HepG2 (cell line): Measurements from ENCODE around the gene RPS2. TPM values are rescaled to one million over a fixed set of nuclear protein-coding genes. Genes with fewer than 3 reads are reported as not detected.

Experiments
- ASH2L ChIP-seq: fragments of 300-600, 200-600 bp; sonication (generic); IDR thresholded peaks from 2 replicates; pipeline ENCODE4 v1.7.0; 2017; ENCODE audit warnings: low read depth, mild to moderate bottlenecking, moderate library complexity, mixed read lengths, low read length; ENCODE audit not compliant: insufficient read length
- BORCS8-MEF2B ChIP-seq: sonication (generic); formaldehyde crosslinking; IDR thresholded peaks from 2 replicates; pipeline ENCODE4 v1.8.0; 2022; ENCODE audit warnings: mild to moderate bottlenecking, missing genetic modification reagents
- CEBPZ ChIP-seq: IDR thresholded peaks from 2 replicates; pipeline ENCODE4 v1.6.1; 2012; ENCODE audit warnings: low read length, improper control_type of control experiment
- IKZF5 ChIP-seq: IDR thresholded peaks from 2 replicates; pipeline ENCODE4 v1.6.1; 2018; ENCODE audit warnings: missing genetic modification reagents, mild to moderate bottlenecking, missing compliant biosample characterization
- JDP2 ChIP-seq: sonication (generic); formaldehyde crosslinking; IDR thresholded peaks from 2 replicates; pipeline ENCODE4 v1.8.1; 2022; ENCODE audit warnings: missing genetic modification reagents, borderline replicate concordance
- KAT8 ChIP-seq: IDR thresholded peaks from 2 replicates; pipeline ENCODE4 v1.6.1; 2016; ENCODE audit warnings: missing genetic modification reagents, missing compliant biosample characterization
- MLLT10 ChIP-seq: sonication (generic); formaldehyde crosslinking; IDR thresholded peaks from 2 replicates; pipeline ENCODE4 v1.4.0; 2020; ENCODE audit warnings: missing genetic modification reagents
- MZF1 ChIP-seq: sonication (generic); formaldehyde crosslinking; IDR thresholded peaks from 2 replicates; pipeline ENCODE4 v1.8.1; 2023; ENCODE audit warnings: mild to moderate bottlenecking, missing genetic modification reagents, borderline replicate concordance
- NFIB ChIP-seq: sonication (generic); formaldehyde crosslinking; IDR thresholded peaks from 2 replicates; pipeline ENCODE4 v1.9.0; 2021; ENCODE audit warnings: missing genetic modification reagents, mild to moderate bottlenecking, borderline replicate concordance
- RBM22 ChIP-seq: fragments of 200-400 bp; formaldehyde crosslinking; optimal IDR thresholded peaks from 2 replicates; pipeline ENCODE3; 2017; ENCODE audit warnings: mild to moderate bottlenecking, low read length, moderate library complexity
- RXRB ChIP-seq: IDR thresholded peaks from 2 replicates; pipeline ENCODE4 v1.6.1; 2016; ENCODE audit warnings: borderline replicate concordance, missing genetic modification reagents, missing compliant biosample characterization
- TEAD2 ChIP-seq: sonication (generic); formaldehyde crosslinking; IDR thresholded peaks from 2 replicates; pipeline ENCODE4 v1.9.0; 2021; ENCODE audit warnings: missing genetic modification reagents
- TIGD3 ChIP-seq: sonication (generic); formaldehyde crosslinking; IDR thresholded peaks from 2 replicates; pipeline ENCODE4 v1.5.1; 2020; ENCODE audit warnings: mild to moderate bottlenecking, missing genetic modification reagents, borderline replicate concordance
- ZBTB26 ChIP-seq: IDR thresholded peaks from 2 replicates; pipeline ENCODE4 v1.6.1; 2016; ENCODE audit warnings: missing compliant biosample characterization, missing genetic modification reagents, borderline replicate concordance
- ZBTB37 ChIP-seq: sonication (generic); formaldehyde crosslinking; IDR thresholded peaks from 2 replicates; pipeline ENCODE4 v1.4.0; 2020; ENCODE audit warnings: mild to moderate bottlenecking, missing genetic modification reagents
- ZNF263 ChIP-seq: sonication (generic); formaldehyde crosslinking; IDR thresholded peaks from 2 replicates; pipeline ENCODE4 v1.4.0; 2020; ENCODE audit warnings: missing genetic modification reagents
- ZNF616 ChIP-seq: sonication (generic); formaldehyde crosslinking; IDR thresholded peaks from 2 replicates; pipeline ENCODE4 v1.5.0; 2020; ENCODE audit warnings: low read depth, mild to moderate bottlenecking, missing genetic modification reagents
- ZNF672 ChIP-seq: sonication (generic); formaldehyde crosslinking; IDR thresholded peaks from 2 replicates; pipeline ENCODE4 v1.8.1; 2022; ENCODE audit warnings: missing genetic modification reagents
- ZNF780A ChIP-seq: sonication (generic); formaldehyde crosslinking; IDR thresholded peaks from 2 replicates; pipeline ENCODE4 v1.8.0; 2022; ENCODE audit warnings: mild to moderate bottlenecking, missing genetic modification reagents, moderate library complexity
- ZNF879 ChIP-seq: sonication (generic); formaldehyde crosslinking; IDR thresholded peaks from 2 replicates; pipeline ENCODE4 v1.8.1; 2023; ENCODE audit warnings: missing genetic modification reagents
- polyA plus RNA-seq, 8 experiments: library from polyadenylated mRNA; depleted of rRNA in 3 of 8; stranded (reverse) in 7 of 8; unstranded in 1 of 8; fragments of >200 nt; fragmentation: Illumina TruSeq in 4 of 8; extraction: Trizol in 4 of 8; gene quantifications; 2 replicates each; pipeline versions ENCODE4 v1.2.1 to v1.2.3, GENCODE V29; 2011 to 2016; ENCODE audit warnings: low read depth in 4 of 8, missing spikeins in 1 of 8, mixed read lengths in 1 of 8; ENCODE audit not compliant: insufficient read depth in 1 of 8
- total RNA-seq, 5 experiments: library from RNA; depleted of rRNA; stranded (reverse); fragments of >200 nt; fragmentation: Illumina TruSeq; extraction: Trizol; gene quantifications; 2 replicates each; pipeline ENCODE4 v1.2.3, GENCODE V29; 2016; ENCODE audit warnings: low read depth in 1 of 5

RPS2 gene
- total and polyA plus RNA-seq, 2 of the 13 experiments (the other 11 are each of a cell fraction or from before 2014, with no cell fraction given), result 1,908 to 4,514 TPM

DNA sequence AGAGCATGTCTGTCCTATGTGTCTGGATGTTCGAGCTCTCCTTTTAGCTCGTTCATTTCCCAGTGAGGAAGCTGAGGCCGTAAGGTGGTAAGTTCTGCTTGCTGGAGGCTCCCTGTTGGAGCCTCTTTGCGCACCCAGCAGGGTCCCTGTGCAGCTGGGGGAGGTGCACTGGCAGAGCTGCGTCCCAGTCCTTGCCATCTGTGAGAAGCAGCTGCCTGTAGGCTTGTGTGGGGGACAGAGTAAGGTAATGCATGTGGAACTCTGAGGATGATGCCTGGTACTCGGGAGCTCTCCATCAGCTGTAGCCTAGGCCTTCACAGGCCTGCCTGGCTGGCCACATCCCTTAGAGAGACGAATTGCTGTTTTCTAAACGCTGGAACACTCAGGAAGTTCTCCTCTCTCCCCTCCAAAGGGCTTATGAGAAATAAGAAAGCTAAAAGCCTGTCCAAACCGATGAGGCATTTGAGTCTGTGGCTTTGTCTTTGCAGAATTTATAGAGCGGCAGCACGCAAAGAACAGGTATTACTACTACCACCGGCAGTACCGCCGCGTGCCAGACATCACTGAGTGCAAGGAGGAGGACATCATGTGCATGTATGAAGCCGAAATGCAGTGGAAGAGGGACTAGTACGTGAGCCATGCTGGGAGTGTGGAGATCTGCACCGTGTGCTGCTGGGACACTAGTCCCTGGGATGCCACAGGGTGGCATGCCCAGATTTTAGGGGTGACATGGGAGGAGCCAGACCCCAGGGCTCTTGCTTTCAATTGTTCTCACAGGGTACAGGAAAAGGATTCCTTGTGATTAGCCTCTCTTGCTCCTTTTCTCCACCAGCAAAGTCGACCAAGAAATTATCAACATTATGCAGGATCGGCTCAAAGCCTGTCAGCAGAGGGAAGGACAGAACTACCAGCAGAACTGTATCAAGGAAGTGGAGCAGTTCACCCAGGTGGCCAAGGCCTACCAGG lies 3.7 kb downstream of the RPS2 start (continued):
- TF ChIP-seq NFIB (0 out of 2 replicates have a peak, but pooled peaks have one; percentile 16), ZNF616 (CRISPR knock-in tag) (no peak), JDP2 (CRISPR knock-in tag) (no peak), BORCS8-MEF2B (CRISPR knock-in tag) (no peak; the same call in 1 of the 2 replicates), ZNF672 (CRISPR knock-in tag) (no peak), TIGD3 (CRISPR knock-in tag) (no peak), KAT8 (no peak), IKZF5 (CRISPR knock-in tag) (no peak), ASH2L (peak; percentile 26), MZF1 (CRISPR knock-in tag) (no peak), ZBTB37 (no peak), ZNF780A (0 out of 2 replicates have a peak, but pooled peaks have one; percentile 11), MLLT10 (CRISPR knock-in tag) (no peak), ZBTB26 (0 out of 2 replicates have a peak, but pooled peaks have one; percentile 14), RXRB (no peak), RBM22 (peak; percentile 99), ZNF879 (CRISPR knock-in tag) (no peak), TEAD2 (CRISPR knock-in tag) (no peak), ZNF263 (CRISPR knock-in tag) (no peak), CEBPZ (no peak)
